Mucosa of gallbladder (tissue), 1 donor: Measurements from ENCODE around the gene NSG1. TPM values are rescaled to one million over a fixed set of nuclear protein-coding genes. Genes with fewer than 3 reads are reported as not detected.

Experiments
- DNase-seq: peaks from one replicate; pipeline ENCODE4 v3.0.0-alpha.2; 2020; ENCODE audit warnings: low spot score
- total RNA-seq: library from RNA; stranded (reverse); gene quantifications from one replicate; pipeline ENCODE4 v1.2.1, GENCODE V29; 2021
- donor health status: DM: no; HTN: no; CAD: no.

The NSG1 gene
- total RNA-seq, 1 donor from 2014 or later, result 1.6 TPM

GRCh38 chr4:4395849-4396627 lies 9.1 kb downstream of the NSG1 start:
- no peak for DNase-seq

- DNase-seq, result no peak
Observed at GRCh38 chr4:4396628-4397440, 9.9 kb downstream of the NSG1 start.

DNA sequence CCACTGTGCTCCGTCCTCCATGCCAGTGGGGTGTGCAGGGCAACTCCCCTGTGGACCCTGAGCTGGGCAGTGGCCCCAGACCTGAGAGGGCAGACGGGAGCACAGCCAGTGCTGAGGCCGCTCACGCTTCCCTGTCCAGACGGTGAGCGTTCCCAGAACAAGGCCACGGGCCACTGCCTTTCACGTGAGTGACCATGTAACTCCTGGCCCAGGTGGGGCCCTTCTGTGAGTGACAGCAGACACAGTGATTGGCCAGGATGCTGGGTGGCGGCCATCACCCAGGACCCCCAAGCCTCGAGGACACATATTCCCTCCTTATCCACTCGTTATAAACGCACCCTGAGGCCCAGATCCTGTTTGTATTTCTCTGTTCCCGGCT lies 10.5 kb downstream of the NSG1 start:
- no peak for DNase-seq

- DNase-seq, result no peak
Observed at GRCh38 chr4:4398430-4398829, 11.5 kb downstream of the NSG1 start.

DNA sequence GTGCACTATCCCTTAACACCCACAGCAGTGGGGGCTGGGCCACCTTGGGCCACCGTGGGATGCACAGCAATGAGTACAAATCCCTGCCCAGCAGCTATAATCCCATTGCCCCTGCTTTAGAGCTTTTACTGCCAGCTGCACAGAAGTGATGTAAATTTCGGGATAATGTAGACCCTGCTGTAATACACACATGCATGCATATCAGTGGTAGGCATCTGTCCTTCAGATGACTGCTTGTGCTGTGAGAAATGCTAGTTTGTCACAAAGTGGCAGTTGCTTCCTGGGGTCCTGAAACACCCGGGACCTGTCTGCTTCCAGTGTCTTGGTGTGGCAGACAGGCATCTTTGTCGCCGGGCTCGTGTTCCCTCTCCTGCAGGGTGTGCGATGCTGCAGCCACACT lies 14.1 kb downstream of the NSG1 start:
- DNase-seq, result no peak

GRCh38 chr4:4402966-4403365 lies 16.1 kb downstream of the NSG1 start:
- no peak for DNase-seq

- DNase-seq, result no peak
Observed at GRCh38 chr4:4405358-4405962, 18.6 kb downstream of the NSG1 start.

- no peak for DNase-seq
Observed at GRCh38 chr4:4406455-4407298, 19.8 kb downstream of the NSG1 start.

DNA sequence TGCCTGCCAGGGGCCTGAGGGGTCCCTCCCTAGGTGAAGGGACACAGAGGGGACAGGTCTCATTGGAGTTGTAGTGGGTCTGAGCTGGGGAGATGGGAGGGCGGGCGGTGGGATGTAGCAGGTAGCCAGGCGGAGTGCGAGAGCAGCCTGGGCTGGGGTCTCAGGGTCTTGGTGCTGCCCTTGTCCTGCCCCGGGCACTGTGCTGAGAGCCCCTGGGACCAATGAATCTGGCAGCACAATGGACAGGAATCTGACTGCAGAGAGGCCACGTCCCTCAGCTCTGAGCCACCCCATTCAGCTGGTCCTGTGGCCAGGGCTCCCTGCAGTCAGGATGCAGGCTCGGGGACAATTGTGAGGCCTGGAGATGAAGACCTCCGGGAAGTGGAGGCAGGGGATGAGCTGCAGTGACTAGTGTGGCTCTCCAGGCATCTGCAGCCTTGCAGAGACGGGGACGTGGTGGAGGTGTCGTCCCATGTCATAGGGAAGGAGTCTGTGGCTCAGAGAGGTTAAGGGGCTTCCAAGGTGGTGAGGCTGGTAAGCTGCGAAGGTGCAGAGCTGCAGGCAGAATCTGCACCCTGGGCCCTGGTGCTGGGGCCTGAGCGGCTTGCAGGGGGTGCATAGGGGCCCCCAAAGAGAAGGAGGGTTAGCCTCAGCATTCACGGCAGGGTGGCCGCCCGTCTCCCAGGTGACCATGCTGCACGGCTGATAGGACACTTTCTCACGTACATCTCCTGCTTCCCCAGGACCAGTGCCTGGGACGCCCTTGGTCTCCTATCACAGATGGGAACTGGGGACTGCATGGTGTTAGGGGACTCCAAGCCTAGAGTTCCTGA lies 20.6 kb downstream of the NSG1 start:
- no peak for DNase-seq

GRCh38 chr4:4408132-4408523 lies 21.2 kb downstream of the NSG1 start:
- no peak for DNase-seq

DNA sequence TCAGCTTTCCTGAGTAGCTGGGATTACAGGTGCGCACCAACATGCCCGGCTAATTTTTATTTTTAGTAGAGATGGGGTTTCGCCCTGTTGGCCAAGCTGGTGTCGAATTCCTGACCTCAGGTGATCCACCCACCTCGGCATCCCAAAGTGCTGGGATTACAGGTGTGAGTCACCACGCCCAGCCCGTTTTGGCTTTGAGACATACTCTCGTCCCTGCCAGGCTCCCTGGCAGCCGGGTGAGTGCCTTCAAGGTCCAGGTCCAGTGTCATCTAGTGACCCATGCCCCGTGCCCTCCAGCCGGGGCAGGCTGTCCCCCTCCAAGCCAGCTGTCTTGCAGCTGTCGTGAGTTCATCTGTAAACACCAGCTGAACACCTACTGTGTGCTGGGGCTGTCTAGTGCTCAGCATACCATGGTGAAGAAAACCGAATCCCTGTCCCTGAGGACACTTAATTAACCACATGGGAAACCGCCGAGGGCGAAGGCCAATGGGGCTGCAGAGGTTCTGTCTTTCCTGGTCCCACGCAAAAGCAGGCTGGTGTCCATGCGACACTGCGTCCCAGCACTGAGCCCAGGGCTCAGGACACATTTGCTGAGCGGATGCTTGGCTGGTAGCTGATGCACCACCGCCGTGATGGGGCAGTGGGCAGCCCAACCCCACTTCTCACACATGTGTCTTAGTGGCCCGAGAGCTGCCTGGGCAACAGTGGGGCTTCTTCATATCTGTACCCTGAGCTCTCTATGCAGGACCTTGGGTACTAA lies 21.9 kb downstream of the NSG1 start:
- no peak for DNase-seq

- no peak for DNase-seq
Observed at GRCh38 chr4:4409416-4410115, 22.7 kb downstream of the NSG1 start.

DNA sequence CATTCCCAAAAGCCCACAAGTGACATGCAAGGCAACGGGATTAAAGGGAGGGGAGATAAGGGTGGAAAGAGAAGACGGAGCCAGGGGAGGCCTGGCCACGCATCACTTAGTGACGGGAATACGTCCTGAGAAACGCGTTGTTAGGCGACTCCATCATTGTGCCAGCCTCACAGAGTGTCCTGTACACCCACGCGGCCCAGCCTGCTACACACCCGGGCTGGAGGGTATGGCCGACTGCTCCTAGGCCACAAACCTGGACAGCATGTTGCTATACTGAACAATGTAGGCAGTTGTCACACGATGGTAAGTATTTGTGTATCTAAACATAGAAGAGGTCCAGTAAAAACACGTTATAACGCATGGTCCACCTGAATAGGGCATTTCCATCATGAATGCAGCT lies 23.4 kb downstream of the NSG1 start:
- no peak for DNase-seq

DNA sequence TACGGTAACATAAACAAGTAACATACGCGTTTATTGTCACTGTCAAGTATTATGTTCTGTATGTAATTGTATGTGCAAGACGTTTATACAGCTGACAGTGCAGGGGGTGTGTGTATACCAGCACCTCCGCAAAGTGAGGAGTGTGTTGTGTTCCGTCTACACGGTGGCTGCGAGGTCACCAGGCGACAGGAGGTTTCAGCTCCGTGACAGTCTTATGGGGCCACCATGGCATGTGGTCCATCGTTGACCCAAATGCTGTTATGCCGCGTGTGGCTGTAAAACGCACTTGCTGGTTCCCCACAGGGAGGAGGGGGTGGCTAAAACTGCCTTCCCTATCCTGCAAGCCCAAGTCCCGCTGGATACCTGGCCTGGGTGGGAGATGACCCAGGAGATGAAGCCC lies 25.0 kb downstream of the NSG1 start:
- no peak for DNase-seq

GRCh38 chr4:4412641-4413372 lies 25.9 kb downstream of the NSG1 start:
- DNase-seq, result no peak

DNA sequence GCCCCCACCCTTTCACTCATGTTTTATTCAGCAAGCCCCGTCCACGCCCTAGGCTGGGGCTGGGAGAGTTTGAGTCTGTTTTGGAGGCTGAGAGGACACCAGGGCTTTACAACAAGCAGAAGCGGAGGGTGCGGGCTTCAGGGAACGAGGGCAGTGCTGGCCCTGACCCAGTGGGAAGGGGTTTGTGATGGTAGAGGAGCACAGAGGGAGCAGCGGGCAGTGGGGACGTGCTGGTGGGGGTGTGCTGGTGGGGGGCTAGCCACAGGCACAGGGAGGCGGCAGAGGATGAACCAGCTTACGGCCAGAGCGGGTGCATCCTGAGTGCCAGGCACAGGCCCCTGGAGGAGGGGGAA lies 26.4 kb downstream of the NSG1 start:
- DNase-seq, result no peak

DNA sequence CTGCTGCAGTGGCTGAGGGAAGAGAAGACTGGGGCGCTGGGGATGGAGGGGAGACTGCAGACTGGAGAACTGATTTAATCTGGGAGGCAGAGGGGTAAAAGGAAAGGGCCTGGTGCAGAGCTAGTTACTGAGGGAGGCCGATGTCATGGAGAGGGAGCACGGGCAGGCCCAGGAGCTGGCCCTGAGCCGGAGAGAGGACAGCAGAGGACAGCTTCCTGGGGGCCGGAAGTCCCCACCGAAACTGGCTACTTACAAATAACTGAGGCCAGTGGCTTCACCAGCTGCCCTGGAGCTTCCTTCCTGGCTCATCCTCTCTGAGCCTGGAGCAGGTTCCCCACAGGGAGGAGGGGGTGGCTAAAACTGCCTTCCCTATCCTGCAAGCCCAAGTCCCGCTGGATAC lies 26.9 kb downstream of the NSG1 start:
- no peak for DNase-seq

DNA sequence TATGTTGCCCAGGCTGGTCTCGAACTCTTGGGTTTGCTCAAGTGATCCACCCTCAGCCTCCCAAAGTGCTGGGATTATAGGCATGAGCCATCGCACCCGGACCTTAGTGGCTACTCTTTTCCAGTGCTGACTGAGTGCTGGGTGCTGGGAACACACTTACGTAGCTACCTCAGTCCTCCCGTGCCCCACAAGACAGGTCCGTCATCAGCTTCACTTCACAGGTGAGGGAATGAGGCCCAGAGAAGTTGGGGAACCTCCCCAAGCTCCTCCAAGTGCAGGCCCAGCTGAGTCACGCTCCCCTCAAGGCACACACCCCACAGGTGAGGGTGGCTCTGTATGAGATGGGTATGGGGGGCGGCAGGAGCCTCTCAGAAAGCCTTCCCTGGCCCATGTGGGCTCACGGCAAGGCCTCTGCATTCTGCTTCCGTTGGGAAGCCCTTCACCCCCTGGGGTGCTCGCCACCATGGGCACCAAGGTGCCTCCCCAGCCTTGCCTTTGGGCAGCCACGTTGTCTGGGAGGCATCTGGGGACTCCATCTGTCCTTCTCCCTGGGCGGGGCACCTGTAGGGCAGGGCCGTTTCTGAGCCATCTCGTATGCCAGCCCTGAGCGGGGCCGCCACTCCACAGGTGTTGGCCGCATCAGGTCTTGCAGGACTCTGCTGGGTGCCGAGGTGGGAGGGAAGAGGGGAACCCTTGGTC lies 28.4 kb downstream of the NSG1 start:
- DNase-seq, result no peak
